HG03025 (cell line): ENCODE data around the gene LPIN2.
"Not testable (repeated sequence)": the region's sequence is repeated elsewhere in the genome, so short reads cannot be mapped to it uniquely, and the experiment has no call there.

Experiments used
- ATAC-seq: cut with Tn5 transposase; IDR thresholded peaks from one replicate; pipeline ENCODE4 v1.9.1; 2021; ENCODE audit warnings: mild to moderate bottlenecking, moderate library complexity; ENCODE audit not compliant: unreplicated experiment, low FRiP score

LPIN2 gene, protein sequence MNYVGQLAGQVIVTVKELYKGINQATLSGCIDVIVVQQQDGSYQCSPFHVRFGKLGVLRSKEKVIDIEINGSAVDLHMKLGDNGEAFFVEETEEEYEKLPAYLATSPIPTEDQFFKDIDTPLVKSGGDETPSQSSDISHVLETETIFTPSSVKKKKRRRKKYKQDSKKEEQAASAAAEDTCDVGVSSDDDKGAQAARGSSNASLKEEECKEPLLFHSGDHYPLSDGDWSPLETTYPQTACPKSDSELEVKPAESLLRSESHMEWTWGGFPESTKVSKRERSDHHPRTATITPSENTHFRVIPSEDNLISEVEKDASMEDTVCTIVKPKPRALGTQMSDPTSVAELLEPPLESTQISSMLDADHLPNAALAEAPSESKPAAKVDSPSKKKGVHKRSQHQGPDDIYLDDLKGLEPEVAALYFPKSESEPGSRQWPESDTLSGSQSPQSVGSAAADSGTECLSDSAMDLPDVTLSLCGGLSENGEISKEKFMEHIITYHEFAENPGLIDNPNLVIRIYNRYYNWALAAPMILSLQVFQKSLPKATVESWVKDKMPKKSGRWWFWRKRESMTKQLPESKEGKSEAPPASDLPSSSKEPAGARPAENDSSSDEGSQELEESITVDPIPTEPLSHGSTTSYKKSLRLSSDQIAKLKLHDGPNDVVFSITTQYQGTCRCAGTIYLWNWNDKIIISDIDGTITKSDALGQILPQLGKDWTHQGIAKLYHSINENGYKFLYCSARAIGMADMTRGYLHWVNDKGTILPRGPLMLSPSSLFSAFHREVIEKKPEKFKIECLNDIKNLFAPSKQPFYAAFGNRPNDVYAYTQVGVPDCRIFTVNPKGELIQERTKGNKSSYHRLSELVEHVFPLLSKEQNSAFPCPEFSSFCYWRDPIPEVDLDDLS

DNA sequence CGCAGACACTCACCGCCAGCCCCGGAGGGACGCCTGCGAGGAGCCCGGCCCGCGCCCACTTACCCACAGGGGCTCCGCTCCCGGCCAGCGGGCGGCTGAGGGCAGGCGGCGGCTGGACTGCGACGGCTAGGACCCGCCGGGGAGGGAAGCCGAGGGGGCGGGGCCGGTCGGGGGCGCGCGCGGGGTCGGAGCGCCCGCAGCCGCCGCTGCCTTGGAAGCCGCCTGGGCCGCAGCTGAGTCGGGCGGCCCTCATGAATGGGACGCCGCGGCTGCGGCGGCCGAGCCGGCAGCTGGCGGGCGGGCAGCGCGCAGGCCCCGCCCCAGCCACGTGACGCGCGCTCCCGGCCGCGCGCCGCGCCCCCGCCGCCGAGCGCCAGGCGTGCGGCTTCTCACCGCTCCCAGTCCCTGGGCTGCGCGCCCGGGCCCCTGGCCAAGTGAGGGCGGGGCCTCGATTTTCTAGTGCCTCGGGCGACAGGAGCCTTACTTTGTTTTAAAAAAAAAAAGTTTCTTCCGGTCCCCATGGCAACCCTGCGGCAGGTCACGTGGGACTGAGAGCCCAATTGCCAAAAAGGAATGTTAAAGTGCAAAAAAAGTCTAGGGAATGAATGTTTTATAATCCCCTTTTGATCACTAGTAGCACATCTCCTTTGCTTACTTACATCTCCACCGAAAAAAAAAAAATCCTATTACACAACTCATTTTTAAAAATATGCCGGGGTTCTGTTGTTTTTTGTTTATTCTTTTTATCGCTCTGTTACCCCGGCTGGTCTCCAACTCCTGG is at the start of gene LPIN2:
Gene LPIN2 (minus strand): TSS at position 121 of the 781 bp plus-strand sequence. CDS start 52,304 bp downstream, outside the sequence.
- ATAC-seq: peak; percentile 83

DNA sequence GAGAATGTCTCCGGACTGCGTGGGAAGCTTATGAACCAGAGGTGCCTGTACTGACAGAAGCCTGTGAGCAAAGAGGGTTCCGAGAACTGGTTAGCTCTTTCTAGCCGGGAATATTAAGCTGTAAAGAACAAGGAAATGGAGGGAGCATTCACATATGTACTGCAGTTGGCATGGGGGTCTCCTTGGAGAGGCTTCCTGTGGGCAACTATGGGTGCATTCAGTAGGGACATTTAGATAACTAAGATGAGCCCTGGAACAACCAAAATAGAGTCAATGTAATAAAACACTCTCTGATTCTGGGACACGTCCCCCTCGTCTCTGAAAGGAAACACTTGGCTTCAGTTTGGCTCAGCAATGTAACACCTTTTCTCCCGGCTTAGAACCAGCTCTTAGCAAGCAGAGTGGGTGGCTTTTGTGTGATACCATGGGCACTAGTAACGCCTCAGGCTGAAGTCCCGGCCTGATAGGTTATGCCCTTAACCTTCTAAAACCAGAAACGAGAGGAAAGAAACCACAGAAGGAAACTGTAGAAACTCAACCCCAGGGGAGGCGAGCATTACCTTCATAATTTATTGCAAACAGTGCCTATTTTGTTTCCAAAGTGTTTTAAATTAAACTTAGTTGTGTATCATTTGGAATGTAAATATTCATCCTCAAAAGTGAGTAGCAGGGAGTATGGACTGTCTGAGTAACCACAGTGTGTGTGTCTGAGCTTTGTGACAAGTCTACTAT is 48.8 kb upstream of the LPIN2 start:
- ATAC-seq: no peak

DNA sequence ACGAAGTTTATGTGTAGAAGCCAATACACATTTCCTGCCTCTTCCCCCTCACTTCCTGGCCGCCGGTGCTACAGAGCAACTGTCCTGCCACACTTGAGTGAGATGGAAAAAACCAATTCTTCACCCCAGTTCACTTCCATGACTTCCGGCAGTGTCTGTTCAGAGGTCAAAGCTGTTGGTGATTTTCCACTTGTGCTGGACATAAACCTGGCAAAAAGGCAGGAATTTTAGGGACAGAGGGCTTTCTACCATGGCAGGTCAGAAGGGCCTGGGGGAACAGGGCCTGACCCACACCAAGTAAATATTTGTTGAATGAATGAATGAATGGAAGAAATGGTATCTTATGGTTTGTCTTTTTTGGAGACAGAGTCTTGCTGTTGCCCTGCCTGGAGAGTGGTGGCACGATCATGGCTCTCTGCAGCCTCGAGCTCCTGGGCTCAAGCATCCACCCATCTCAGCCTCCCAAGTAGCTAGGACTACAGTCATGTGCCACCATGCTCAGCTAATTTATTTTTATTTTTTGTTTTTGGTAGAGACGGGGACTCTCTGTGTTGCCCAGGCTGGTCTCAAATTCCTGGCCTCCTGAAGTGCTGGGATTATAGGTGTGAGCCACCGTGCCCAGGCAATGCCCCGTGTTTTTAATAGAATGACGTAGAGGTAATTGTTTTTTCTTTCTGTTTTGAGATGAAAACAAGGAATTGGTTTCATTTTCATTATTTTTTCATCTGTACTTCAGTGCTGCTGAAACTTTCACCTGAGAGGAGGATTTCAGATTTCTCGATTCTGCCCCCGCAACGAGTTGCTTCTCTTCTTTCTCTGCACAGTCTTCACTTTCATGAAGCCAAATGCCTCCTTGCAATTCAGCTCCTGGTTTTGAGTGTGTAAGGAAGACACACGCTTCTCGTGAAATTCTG is 48.0 kb upstream of the LPIN2 start:
- no peak for ATAC-seq

DNA sequence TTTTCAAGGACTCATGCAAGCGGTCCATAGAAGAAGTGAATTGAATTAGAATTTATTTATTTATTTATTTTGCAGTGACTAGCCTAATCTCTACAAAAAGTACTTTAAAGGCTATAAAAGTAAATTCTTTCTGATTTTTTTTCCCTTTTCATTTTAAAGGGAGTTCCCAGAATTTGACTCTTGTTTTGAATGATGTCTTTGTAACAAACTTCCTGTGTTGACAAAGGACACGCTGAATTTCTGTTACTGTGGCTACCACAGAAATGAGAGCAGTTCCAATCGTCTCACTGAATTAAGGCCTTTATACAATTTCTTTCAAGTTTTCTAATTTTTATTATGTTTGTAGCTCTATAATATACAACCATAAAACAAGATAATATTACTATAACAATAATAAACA is 46.3 kb upstream of the LPIN2 start:
- no peak for ATAC-seq

DNA sequence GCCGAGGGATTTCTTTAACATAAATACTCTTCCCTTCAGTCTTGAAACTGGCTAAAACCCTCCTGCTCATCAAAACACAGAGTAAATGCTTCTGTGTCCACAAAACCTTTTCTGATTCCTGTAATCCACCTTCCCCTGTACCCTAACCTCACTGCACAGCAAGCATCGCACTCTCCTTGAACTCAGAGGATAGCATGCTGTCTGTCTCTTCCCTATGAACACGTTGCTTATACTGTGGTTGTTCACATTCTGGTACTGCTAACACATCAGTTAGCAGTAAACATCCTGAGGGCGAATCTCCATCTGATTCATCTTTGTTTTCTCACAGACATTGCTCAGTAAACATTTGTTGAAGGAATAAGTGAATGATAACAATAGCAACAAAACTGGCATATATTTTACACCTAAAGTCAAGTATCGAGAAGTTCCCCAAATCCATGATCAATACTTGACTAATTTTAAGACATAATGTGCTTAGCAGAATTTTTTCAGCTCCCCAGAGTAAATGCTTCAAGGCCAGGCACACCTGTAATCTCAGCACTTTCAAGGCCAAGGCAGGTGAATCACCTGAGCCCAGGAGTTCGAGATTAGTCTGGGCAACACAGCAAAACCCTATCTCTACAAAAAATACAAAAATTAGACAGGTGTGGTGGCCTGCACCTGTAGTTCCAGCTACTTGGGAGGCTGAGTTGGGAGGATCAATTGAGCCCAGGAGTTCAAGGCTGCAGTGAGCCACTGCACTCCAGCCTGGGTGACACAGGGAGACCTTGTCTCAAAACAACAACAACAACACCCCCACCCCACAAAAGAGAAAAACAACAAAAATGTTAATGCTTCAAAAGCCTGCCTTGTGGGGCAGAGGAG is 45.6 kb upstream of the LPIN2 start:
- ATAC-seq: no peak

DNA sequence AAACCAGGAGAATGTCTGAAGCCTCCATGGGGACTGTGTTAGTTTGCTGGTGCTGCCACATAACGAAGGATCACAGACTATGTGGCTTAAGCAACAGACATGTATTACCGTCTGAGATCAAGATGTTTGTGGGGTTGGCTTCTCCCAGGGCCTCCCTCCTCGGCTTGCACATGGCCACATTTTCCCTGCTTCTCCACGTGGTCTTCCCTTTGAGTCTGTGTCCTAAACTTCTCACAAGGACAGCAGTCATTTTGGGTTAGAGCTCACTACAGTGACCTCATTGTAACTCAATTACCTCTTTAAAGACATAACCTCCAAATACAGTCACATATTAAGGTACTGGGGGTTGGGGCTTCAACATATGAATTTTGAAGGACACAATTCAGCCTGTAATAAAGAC is 44.6 kb upstream of the LPIN2 start:
- ATAC-seq: no peak

DNA sequence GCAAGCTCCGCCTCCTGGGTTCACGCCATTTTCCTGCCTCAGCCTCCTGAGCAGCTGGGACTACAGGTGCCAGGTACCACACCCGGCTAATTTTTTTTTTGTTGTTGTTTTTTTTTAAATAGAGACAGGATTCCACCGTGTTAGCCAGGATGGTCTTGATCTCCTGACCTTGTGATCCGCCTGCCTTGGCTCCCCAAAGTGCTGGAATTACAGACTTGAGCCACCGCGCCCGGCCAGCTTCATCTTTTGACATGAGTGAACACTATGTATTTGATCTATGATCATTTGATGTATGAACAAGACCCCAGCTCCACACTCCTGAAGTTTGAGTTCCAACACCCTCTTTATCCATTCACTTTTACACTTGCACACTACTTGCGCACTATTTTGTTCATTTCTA is 43.4 kb upstream of the LPIN2 start:
- no peak for ATAC-seq

DNA sequence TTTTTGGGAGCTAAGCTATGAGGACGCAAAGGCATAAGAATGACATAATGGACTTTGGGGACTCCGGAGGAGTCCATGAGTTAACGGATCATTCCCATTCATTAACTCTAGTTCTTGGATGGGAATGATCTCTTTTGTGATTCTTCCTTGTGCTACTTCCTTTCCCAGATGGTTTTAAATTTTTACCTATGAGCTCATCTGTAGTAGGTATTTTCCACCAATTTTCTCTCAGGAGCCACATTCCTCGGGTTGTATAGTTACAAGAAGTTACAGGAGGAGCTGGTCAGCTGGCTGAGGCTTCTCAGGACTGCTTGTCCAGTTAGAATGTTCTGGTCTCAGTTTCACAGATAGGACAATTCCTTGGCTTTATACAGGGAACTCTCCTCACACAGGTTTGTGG is 42.9 kb upstream of the LPIN2 start:
- ATAC-seq: no peak

DNA sequence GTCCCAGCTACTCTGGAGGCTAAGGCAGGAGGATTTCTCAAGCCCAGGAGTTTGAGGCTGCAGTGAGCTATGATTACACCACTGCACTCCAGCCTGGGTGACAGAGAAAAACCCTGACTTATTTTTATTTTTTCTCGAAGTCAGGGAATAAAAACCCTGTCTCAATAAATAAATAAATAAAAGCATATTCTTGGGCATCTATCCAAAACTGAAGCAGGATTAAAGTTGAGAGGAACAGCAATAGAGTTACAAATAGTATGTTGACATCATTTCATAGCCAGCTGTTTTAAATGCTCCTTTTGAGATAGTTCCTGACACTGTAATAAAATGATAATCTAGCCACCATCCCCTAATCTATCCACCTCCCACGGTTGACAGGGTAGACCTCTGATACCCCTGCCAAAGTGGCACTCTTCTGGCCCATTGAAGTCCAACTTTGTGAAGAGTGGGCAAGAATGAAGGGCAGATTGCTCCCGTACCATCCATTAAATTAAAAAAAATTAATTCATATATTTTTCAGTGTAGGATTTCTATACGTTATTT is 42.3 kb upstream of the LPIN2 start:
- no peak for ATAC-seq

DNA sequence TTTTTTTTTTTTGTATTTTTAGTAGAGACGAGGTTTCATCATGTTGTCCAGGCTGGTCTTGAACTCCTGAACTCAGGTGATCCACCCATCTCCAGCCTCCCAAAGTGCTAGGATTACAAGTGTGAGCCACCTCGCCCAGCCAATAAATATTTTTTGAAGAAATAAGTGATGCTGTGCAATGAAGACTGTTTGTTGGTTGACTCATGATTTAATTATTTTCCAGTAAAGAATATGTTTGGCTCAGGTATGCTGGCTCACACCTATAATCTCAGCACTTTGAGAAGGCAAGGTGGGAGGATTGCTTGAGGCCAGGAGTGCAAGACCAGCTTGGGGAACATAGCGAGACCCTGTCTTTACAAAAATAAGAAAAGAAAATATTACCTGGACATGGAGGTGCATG is 41.8 kb upstream of the LPIN2 start:
- no peak for ATAC-seq

DNA sequence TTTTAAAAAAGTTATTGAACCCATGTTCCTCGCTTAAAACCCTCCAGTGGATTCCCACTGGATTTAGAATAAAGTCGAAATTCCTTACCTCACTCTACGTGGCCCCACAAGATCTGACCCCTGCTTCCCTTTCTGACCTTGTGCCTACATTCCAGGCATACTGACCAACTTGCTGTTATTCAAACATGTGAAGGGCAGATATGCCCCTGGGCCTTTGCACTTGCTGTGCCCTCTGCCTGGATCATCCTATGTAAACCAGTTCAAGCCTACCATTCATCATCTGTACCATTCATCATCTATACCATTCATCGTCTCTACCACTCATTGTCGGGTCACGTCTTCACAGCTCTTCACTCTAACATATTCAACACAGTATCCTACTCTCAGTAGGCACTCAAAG is 41.3 kb upstream of the LPIN2 start:
- no peak for ATAC-seq

DNA sequence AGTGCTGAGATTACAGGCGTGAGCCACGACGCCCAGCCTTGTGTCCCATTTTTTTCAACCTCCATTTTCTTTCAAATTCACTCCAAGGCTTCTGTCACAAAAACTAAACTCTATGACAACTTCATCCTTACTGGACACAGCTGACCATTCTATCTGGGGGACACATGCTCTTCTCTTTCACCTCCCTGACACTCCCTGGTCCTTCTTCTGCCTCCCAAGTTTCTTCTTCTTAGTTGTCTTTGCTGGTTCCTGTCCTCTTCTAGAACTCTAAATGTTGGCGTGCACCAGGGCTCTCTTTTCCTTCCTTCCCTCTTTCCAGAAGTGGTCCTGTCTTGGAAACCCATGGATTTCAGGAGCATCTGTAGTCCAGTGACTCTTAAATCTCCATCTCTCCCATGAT is 40.1 kb upstream of the LPIN2 start:
- ATAC-seq: no peak

DNA sequence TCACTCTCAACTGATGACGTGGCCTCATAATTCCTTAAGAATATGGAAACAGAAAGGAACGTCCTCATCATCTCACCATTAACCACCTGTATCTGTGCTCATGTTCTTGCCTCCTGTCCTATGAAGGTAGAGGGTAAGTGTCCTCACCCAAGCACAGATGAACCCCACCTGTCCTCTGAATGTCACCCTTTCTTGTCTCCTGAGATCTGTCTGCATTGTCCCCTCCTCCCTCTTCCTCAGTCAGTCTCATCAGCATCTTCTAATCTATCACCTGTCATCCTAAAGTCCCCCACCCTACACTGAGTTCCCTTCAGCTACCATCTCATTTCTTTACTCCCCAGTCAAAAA is 39.4 kb upstream of the LPIN2 start:
- no peak for ATAC-seq

DNA sequence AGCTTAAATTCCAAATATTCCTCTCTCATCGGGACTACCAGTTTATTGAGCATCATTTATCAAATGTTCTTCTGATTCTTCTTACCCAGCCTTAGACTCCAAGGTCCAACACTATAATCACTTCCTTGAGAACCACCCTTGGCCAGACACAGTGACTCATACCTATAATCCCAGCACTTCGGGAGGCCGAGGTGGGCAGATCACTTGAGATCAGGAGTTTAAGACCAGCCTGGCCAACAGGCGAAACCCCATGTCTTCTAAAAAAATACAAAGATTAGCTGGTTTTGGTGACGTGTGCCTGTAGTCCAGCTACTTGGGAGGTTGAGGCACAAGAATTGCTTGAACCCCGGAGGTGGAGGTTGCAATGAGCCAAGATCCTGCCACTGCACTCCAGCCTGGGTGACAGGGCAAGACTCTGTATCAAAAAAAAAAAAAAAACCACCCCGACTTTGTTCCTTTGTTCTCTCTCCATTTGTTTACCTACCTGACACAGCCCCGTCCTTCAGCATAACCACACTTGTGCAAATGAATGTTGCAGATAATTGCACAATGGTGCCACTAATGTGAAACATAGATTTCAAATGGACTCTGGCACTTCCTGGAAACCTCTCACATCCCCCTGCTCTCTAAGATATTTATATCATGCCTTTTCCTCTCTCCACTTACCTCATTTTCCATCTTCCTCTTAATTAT is 38.9 kb upstream of the LPIN2 start:
- ATAC-seq: no peak

DNA sequence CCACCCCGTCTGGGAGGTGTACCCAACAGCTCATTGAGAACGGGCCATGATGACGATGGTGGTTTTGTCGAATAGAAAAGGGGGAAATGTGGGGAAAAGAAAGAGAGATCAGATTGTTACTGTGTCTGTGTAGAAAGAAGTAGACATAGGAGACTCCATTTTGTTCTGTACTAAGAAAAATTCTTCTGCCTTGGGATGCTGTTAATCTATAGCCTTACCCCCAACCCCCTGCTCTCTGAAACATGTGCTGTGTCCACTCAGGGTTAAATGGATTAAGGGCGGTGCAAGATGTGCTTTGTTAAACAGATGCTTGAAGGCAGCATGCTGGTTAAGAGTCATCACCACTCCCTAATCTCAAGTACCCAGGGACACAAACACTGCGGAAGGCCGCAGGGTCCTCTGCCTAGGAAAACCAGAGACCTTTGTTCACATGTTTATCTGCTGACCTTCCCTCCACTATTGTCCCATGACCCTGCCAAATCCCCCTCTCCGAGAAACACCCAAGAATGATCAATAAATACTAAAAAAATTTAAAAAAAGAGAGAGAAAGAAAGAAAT is 37.0 kb upstream of the LPIN2 start:
- ATAC-seq: not testable (repeated sequence)

DNA sequence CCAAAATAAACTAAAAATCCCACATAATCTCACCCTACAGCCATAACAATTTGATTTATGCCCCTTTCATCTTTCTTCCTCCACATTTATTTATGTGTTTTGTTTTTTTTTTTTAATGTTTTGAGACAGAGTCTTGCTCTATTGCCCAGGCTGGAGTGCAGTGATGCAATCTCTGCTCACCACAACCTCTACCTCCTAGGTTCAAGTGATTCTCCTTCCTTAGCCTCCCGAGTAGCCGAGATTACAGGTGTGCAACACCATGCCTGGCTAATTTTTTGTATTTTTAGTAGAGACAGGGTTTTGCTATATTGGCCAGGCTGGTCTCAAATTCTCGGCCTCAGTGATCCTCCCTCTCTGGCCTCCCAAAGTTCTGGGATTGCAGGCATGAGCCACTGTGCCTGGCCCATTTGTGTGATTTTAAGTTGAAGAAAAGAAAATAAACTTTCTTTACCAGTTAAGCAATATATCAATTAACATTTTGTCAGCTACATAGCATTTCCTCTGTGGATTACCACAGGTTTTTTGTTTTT is 35.9 kb upstream of the LPIN2 start:
- ATAC-seq: no peak

DNA sequence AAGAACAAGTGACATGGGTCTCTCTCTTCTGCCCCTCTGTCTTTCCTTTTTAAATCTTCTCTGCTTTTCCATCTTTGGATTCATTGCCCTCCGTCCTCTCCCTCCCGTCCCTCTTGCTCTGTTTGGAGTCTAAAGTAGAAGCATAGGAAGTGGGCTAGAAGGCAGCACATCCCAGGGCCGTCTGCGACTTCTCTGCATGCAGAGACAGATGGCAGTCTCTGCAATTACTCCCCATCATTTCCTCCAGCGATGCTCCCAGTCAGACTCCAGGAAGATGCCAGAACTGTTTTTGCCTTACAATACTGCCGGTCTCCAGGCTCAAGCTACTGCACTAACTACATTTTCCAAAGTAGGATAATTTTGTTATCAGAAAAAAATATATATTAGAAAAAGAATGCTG is 35.2 kb upstream of the LPIN2 start:
- ATAC-seq: no peak
